K562 (cell line): ENCODE measurements around the gene AK4. TPM values are rescaled to one million over a fixed set of nuclear protein-coding genes. Genes with fewer than 3 reads are reported as not detected.
A peak's percentile ranks its signal among the peaks of the same experiment; 100 is the strongest.

Source experiments
- ARID1B ChIP-seq: fragments of 450-650 bp; IDR thresholded peaks from 2 replicates; pipeline ENCODE4 v1.6.1; 2016; ENCODE audit warnings: antibody characterized with exemption, mild to moderate bottlenecking, inconsistent platforms
- CBFA2T2 ChIP-seq: fragments of 450-650 bp; conservative IDR thresholded peaks from 2 replicates; pipeline ENCODE4 v1.6.1; 2017; ENCODE audit warnings: mild to moderate bottlenecking
- CEBPB ChIP-seq: fragments of 450-650 bp; IDR thresholded peaks from 2 replicates; pipeline ENCODE4 v1.6.1; 2016; ENCODE audit warnings: missing genetic modification characterization, missing compliant biosample characterization
- CHD1 ChIP-seq: fragments of 200-600 bp; sonication (generic); IDR thresholded peaks from one replicate; pipeline ENCODE4 v1.6.1; 2012; ENCODE audit warnings: mild to moderate bottlenecking, moderate library complexity, low read length, inconsistent platforms
- CTBP1 ChIP-seq: fragments of 450-650 bp; IDR thresholded peaks from 2 replicates; pipeline ENCODE4 v1.6.1; 2016; ENCODE audit warnings: borderline replicate concordance
- EP300 ChIP-seq: IDR thresholded peaks from 2 replicates; pipeline ENCODE4 v1.6.1; 2012; ENCODE audit warnings: low read length, improper control_type of control experiment
- FOXM1 ChIP-seq, 2 experiments: fragments of 450-650 bp in 1 of 2; sonication (generic) in 1 of 2; formaldehyde crosslinking in 1 of 2; IDR thresholded peaks; 2 replicates each; pipeline versions ENCODE4 v1.6.1 to v1.9.0; 2017 to 2022; ENCODE audit warnings: low read depth in 2 of 2, mild to moderate bottlenecking in 2 of 2, missing genetic modification reagents in 1 of 2, moderate library complexity in 1 of 2
- HMBOX1 ChIP-seq: sonication (generic); IDR thresholded peaks from 2 replicates; pipeline ENCODE4 v1.6.1; 2016
- KDM1A ChIP-seq, 2 experiments: fragments of 450-650 bp; IDR thresholded peaks; 2 replicates each; pipeline ENCODE4 v1.6.1; 2016; ENCODE audit warnings: mild to moderate bottlenecking in 2 of 2
- MEF2A ChIP-seq: IDR thresholded peaks from 2 replicates; pipeline ENCODE4 v1.6.1; 2011; ENCODE audit warnings: low read depth, mild to moderate bottlenecking, low read length, moderate library complexity; ENCODE audit not compliant: control insufficient read depth
- MYBL2 ChIP-seq, 2 experiments: fragments of 450-650 bp in 1 of 2; sonication (generic) in 1 of 2; formaldehyde crosslinking in 1 of 2; IDR thresholded peaks; 2 replicates each; pipeline versions ENCODE4 v1.6.1 to v1.8.1; 2017 to 2022; ENCODE audit warnings: borderline replicate concordance in 1 of 2, inconsistent platforms in 1 of 2, low read depth in 1 of 2, mild to moderate bottlenecking in 1 of 2, missing genetic modification reagents in 1 of 2, moderate library complexity in 1 of 2
- NCOR1 ChIP-seq: fragments of 450-650 bp; IDR thresholded peaks from 2 replicates; pipeline ENCODE4 v1.6.1; 2016; ENCODE audit warnings: mild to moderate bottlenecking, moderate library complexity
- PHF21A ChIP-seq: fragments of 450-650 bp; IDR thresholded peaks from 2 replicates; pipeline ENCODE4 v1.6.1; 2017; ENCODE audit warnings: low read depth, borderline replicate concordance
- POLR2AphosphoS5 ChIP-seq: IDR thresholded peaks from 2 replicates; pipeline ENCODE4 v1.6.1; 2011; ENCODE audit warnings: mild to moderate bottlenecking, low read depth, low read length, moderate library complexity; ENCODE audit not compliant: control insufficient read depth, insufficient read depth
- RNF2 ChIP-seq: sonication (generic); IDR thresholded peaks from 2 replicates; pipeline ENCODE4 v1.6.1; 2016
- SOX6 ChIP-seq: fragments of 450-650 bp; IDR thresholded peaks from 2 replicates; pipeline ENCODE4 v1.6.1; 2014; ENCODE audit warnings: mild to moderate bottlenecking
- SRF ChIP-seq, 2 experiments: fragments of 250-450, 450-650 bp in 1 of 2; sonication (Bioruptor Pico) in 1 of 2; sonication (generic) in 1 of 2; formaldehyde crosslinking; IDR thresholded peaks; 2 replicates each; pipeline versions ENCODE4 v1.5.0 to v1.5.1; 2020 to 2022; ENCODE audit warnings: mild to moderate bottlenecking in 1 of 2, missing genetic modification reagents in 1 of 2
- STAT5A ChIP-seq: IDR thresholded peaks from 2 replicates; pipeline ENCODE4 v1.6.1; 2012; ENCODE audit warnings: low read length, inconsistent platforms, borderline replicate concordance
- SUPT5H ChIP-seq: fragments of 450-650 bp; IDR thresholded peaks from 2 replicates; pipeline ENCODE4 v1.6.1; 2016
- TCF3 ChIP-seq: sonication (generic); formaldehyde crosslinking; IDR thresholded peaks from 2 replicates; pipeline ENCODE4 v1.4.0; 2020; ENCODE audit warnings: mild to moderate bottlenecking, missing genetic modification reagents
- TFAP4 ChIP-seq: sonication (generic); formaldehyde crosslinking; IDR thresholded peaks from 2 replicates; pipeline ENCODE4 v1.8.0; 2022; ENCODE audit warnings: missing genetic modification reagents, mild to moderate bottlenecking, moderate library complexity, borderline replicate concordance
- ZEB2 ChIP-seq: fragments of 450-650 bp; IDR thresholded peaks from 2 replicates; pipeline ENCODE4 v1.6.1; 2016
- ZNF274 ChIP-seq: IDR thresholded peaks from 2 replicates; pipeline ENCODE4 v1.6.1; 2011; ENCODE audit warnings: low read depth, mild to moderate bottlenecking, low read length, moderate library complexity, borderline replicate concordance
- polyA plus RNA-seq, 8 experiments: library from polyadenylated mRNA; depleted of rRNA in 4 of 8; stranded (reverse) in 5 of 8; unstranded in 3 of 8; fragments of >200 nt; fragmentation: Nextera tagmentation in 2 of 8; fragmentation: Illumina TruSeq in 1 of 8; extraction: Ambion mirVana in 2 of 8; extraction: Trizol in 1 of 8; gene quantifications; 2 replicates each; pipeline versions ENCODE4 v1.2.1 to v1.2.3, GENCODE V29; 2011 to 2014; ENCODE audit warnings: inconsistent platforms in 1 of 8, missing spikeins in 1 of 8
- total RNA-seq, 7 experiments: library from RNA; depleted of rRNA in 6 of 7; stranded (reverse); fragments of >200 nt in 6 of 7; fragmentation: Illumina TruSeq in 2 of 7; extraction: Trizol in 2 of 7; gene quantifications; 2 replicates each; pipeline versions ENCODE4 v1.2.1 to v1.2.3, GENCODE V29; 2011 to 2021; ENCODE audit warnings: low replicate concordance in 1 of 7

AK4 gene
- total and polyA plus RNA-seq, 9 of the 15 experiments (the other 6 are each of a cell fraction or from before 2014, with no cell fraction given): 10.4 to 96.6 (median 21.5) TPM

- TF ChIP-seq HMBOX1 (peak; percentile 32; the same call in 1 of the 2 replicates), SRF (CRISPR knock-in tag; IDR thresholded peaks at IDR 0.05) (0 out of 4 replicates have a peak, but pooled peaks of 1 of the 2 experiments have one; percentile 30), ARID1B (peak; percentile 60), TFAP4 (CRISPR knock-in tag) (no peak), PHF21A (peak; percentile 84), MEF2A (peak; percentile 50; the same call in 1 of the 2 replicates), MYBL2 (IDR thresholded peaks at IDR 0.05; ENCODE audit: low read depth) (peak; percentile 46; the same call in 1 of the 2 replicates), MYBL2 (CRISPR knock-in tag; IDR thresholded peaks at IDR 0.05; ENCODE audit: borderline replicate concordance) (no peak), STAT5A (peak; percentile 35; the same call in 1 of the 2 replicates), NCOR1 (peak; percentile 38; the same call in 1 of the 2 replicates), CTBP1 (peak; percentile 43; the same call in 1 of the 2 replicates), RNF2 (no peak), ZEB2 (peak; percentile 93), CHD1 (no peak), POLR2AphosphoS5 (peak; percentile 28; the same call in 1 of the 2 replicates), TCF3 (CRISPR knock-in tag) (peak; percentile 75), SOX6 (peak; percentile 88), CBFA2T2 (peak; percentile 41), KDM1A (IDR thresholded peaks at IDR 0.05) (peak; percentile 19 to 40; a peak in 2 of 4 replicates), ZNF274 (no peak), FOXM1 (IDR thresholded peaks at IDR 0.05; ENCODE audit: low read depth) (peak; percentile 85), FOXM1 (CRISPR knock-in tag; IDR thresholded peaks at IDR 0.05; ENCODE audit: low read depth) (no peak), SUPT5H (no peak), EP300 (peak; percentile 19; the same call in 1 of the 2 replicates), CEBPB (tag) (peak; percentile 44)
These were observed 15.3 kb downstream of the AK4 start (continued) for GRCh38 chr1:65163201-65163805.
